HFF-Myc (cell line): ENCODE results near the gene ANKS1B.

ENCODE experiments used
- DNase-seq: peaks from one replicate; pipeline ENCODE4 v3.0.0-alpha.2; 2011; ENCODE audit warnings: low read depth; ENCODE audit errors: extremely low read depth
- H3K4me3 ChIP-seq: replicated peaks from 2 replicates; pipeline ENCODE4 v1.5.1; 2011; ENCODE audit warnings: low read depth, mild to moderate bottlenecking, control low read depth, low read length
- CTCF ChIP-seq: IDR thresholded peaks from 2 replicates; pipeline ENCODE4 v1.5.1; 2012; ENCODE audit warnings: mild to moderate bottlenecking, low read depth, low read length, control low read depth; ENCODE audit errors: missing control alignments

Gene ANKS1B

GRCh38 chr12:99309812-99310211 lies 674.9 kb downstream of the ANKS1B start:
- H3K4me3 ChIP-seq = no peak overlapping the region
- no peak for DNase-seq
- no peak for TF ChIP-seq CTCF

GRCh38 chr12:99302874-99303273 lies 681.9 kb downstream of the ANKS1B start:
- no peak for TF ChIP-seq CTCF
- H3K4me3 ChIP-seq = no peak overlapping the region
- no peak for DNase-seq

- no peak for TF ChIP-seq CTCF
- DNase-seq = no peak
- no peak overlapping the region for H3K4me3 ChIP-seq
Observed at GRCh38 chr12:99287136-99287535, 697.6 kb downstream of the ANKS1B start.

GRCh38 chr12:99284161-99284560 lies 700.6 kb downstream of the ANKS1B start:
- no peak overlapping the region for H3K4me3 ChIP-seq
- TF ChIP-seq CTCF = no peak
- no peak for DNase-seq

GRCh38 chr12:99282624-99283023 lies 702.1 kb downstream of the ANKS1B start:
- TF ChIP-seq CTCF = no peak
- no peak overlapping the region for H3K4me3 ChIP-seq
- DNase-seq = no peak

GRCh38 chr12:99282086-99282485 lies 702.6 kb downstream of the ANKS1B start:
- DNase-seq = no peak
- TF ChIP-seq CTCF = no peak
- H3K4me3 ChIP-seq = no peak overlapping the region

GRCh38 chr12:99281277-99281676 lies 703.5 kb downstream of the ANKS1B start:
- DNase-seq = no peak

More at GRCh38 chr12:99281277-99281676, 703.5 kb downstream of the ANKS1B start:
- no peak for TF ChIP-seq CTCF
- H3K4me3 ChIP-seq = no peak overlapping the region
